OCI-LY3 (cell line): ENCODE measurements around the gene DCAF4.

ENCODE experiments used
- H2AFZ ChIP-seq: fragments of 200-600, 300-600 bp; shearing (Covaris generic); 2 replicates; pipeline ENCODE4 v1.6.0; 2014; ENCODE audit warnings: antibody characterized with exemption, low read depth, low read length
- H3K27ac ChIP-seq: fragments of 200-600, 300-600 bp; sonication (generic); 2 replicates; pipeline ENCODE4 v1.5.1; 2014; ENCODE audit warnings: mild to moderate bottlenecking, low read length, moderate library complexity, mixed read lengths
- H3K27me3 ChIP-seq: fragments of 200-600, 300-600 bp; sonication (generic); 2 replicates; pipeline ENCODE4 v1.6.1; 2014; ENCODE audit warnings: low read depth, low read length, mixed read lengths
- H3K36me3 ChIP-seq: fragments of 200-600, 300-600 bp; sonication (generic); replicated peaks from 2 replicates; pipeline ENCODE3; 2014; ENCODE audit warnings: low read depth, low read length, mixed read lengths
- H3K4me1 ChIP-seq: fragments of 300-600, 200-600 bp; sonication (generic); 2 replicates; pipeline ENCODE4 v1.6.1; 2014; ENCODE audit warnings: low read length, mixed read lengths
- H3K4me2 ChIP-seq: fragments of 200-600, 300-600 bp; sonication (generic); 2 replicates; pipeline ENCODE4 v1.6.1; 2014; ENCODE audit warnings: low read length, mixed read lengths
- H3K4me3 ChIP-seq: fragments of 300-600, 200-600 bp; sonication (generic); 2 replicates; pipeline ENCODE4 v1.5.1; 2014; ENCODE audit warnings: antibody characterized with exemption, mild to moderate bottlenecking, low read length, moderate library complexity
- H3K79me2 ChIP-seq: fragments of 300-600, 200-600 bp; shearing (Covaris generic); 2 replicates; pipeline ENCODE4 v1.6.1; 2014; ENCODE audit warnings: mild to moderate bottlenecking, low read length, mixed read lengths
- H3K9ac ChIP-seq: fragments of 300-600, 200-600 bp; shearing (Covaris generic); 2 replicates; pipeline ENCODE4 v1.6.0; 2014; ENCODE audit warnings: mild to moderate bottlenecking, low read length, moderate library complexity
- H3K9me3 ChIP-seq: fragments of 200-600, 300-600 bp; shearing (Covaris generic); 2 replicates; pipeline ENCODE4 v1.6.1; 2014; ENCODE audit warnings: low read length, mixed read lengths; ENCODE audit not compliant: insufficient read depth
- H4K20me1 ChIP-seq: fragments of 200-600, 300-600 bp; sonication (generic); 2 replicates; pipeline ENCODE4 v1.6.1; 2016; ENCODE audit warnings: low read length, mixed read lengths; ENCODE audit not compliant: insufficient read depth
- CTCF ChIP-seq: fragments of 200-600, 300-600 bp; sonication (generic); IDR thresholded peaks from 2 replicates; pipeline ENCODE4 v1.5.1; 2014; ENCODE audit warnings: antibody characterized with exemption, low read length, low read depth
- EZH2phosphoT487 ChIP-seq: fragments of 200-600 bp; shearing (Covaris generic); IDR thresholded peaks from 2 replicates; pipeline ENCODE4 v1.6.1; 2018; ENCODE audit warnings: antibody characterized with exemption, mixed run types, low read depth

The DCAF4 gene

GRCh38 chr14:72880164-72880563 is 46.1 kb upstream of the DCAF4 start:
- H3K9me3 ChIP-seq, result no peaks in the 10 kb centered on the region
- no peak overlapping the region for H3K9ac ChIP-seq
- peaks cover 11% of the 10 kb centered on the region for H3K36me3 ChIP-seq
- no peaks in the 10 kb centered on the region for H3K27me3 ChIP-seq
- peaks cover 26% of the 10 kb centered on the region for H3K4me1 ChIP-seq
- H4K20me1 ChIP-seq, result peaks cover 4% of the 10 kb centered on the region; the same call in 1 of the 2 replicates
- H2AFZ ChIP-seq, result no peak overlapping the region
- H3K27ac ChIP-seq, result no peak overlapping the region
- TF ChIP-seq CTCF (no peak), EZH2phosphoT487 (no peak)
- H3K79me2 ChIP-seq, result peaks cover 32% of the 10 kb centered on the region
- no peak overlapping the region for H3K4me3 ChIP-seq
- no peak overlapping the region for H3K4me2 ChIP-seq

DNA sequence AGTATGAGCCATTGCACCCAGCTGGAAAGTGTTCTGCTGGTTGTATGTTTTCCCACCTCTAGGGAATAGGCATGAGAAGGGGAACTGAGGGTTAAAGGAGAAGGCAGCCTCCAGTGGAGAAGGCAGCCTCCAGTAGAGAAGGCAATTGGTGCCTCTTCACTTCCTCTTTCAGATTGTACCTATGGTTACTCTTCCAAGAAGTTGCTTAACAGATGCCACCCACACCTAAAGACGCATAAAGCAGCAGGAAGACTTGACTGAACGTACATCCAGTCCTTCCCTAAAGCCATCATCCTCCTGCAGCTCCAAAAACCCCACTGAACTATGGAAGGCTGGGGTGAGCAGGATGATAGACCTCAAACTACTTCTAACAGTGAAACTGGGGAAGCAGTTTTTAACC is 45.4 kb upstream of the DCAF4 start:
- H3K27ac ChIP-seq, result no peak overlapping the region
- H3K4me2 ChIP-seq, result peak overlapping the region; percentile 36
- TF ChIP-seq EZH2phosphoT487 (no peak), CTCF (no peak)
- H3K4me1 ChIP-seq, result peaks cover 20% of the 10 kb centered on the region
- peaks cover 32% of the 10 kb centered on the region for H3K79me2 ChIP-seq
- H3K9me3 ChIP-seq, result no peaks in the 10 kb centered on the region
- H3K36me3 ChIP-seq, result peaks cover 6% of the 10 kb centered on the region
- no peak overlapping the region for H2AFZ ChIP-seq
- H3K9ac ChIP-seq, result no peak overlapping the region
- no peaks in the 10 kb centered on the region for H3K27me3 ChIP-seq
- no peak overlapping the region for H3K4me3 ChIP-seq
- H4K20me1 ChIP-seq, result peaks cover 4% of the 10 kb centered on the region; the same call in 1 of the 2 replicates

GRCh38 chr14:72881543-72881942 is 44.7 kb upstream of the DCAF4 start:
- no peak overlapping the region for H3K9ac ChIP-seq
- H3K27me3 ChIP-seq, result no peaks in the 10 kb centered on the region
- no peak overlapping the region for H3K4me3 ChIP-seq
- TF ChIP-seq CTCF (no peak), EZH2phosphoT487 (no peak)
- H3K27ac ChIP-seq, result no peak overlapping the region
- H4K20me1 ChIP-seq, result peaks cover 4% of the 10 kb centered on the region; the same call in 1 of the 2 replicates
- peaks cover 40% of the 10 kb centered on the region for H3K79me2 ChIP-seq
- H3K4me1 ChIP-seq, result peaks cover 20% of the 10 kb centered on the region
- H3K9me3 ChIP-seq, result no peaks in the 10 kb centered on the region
- H3K4me2 ChIP-seq, result no peak overlapping the region
- H3K36me3 ChIP-seq, result peaks cover 6% of the 10 kb centered on the region
- H2AFZ ChIP-seq, result no peak overlapping the region

DNA sequence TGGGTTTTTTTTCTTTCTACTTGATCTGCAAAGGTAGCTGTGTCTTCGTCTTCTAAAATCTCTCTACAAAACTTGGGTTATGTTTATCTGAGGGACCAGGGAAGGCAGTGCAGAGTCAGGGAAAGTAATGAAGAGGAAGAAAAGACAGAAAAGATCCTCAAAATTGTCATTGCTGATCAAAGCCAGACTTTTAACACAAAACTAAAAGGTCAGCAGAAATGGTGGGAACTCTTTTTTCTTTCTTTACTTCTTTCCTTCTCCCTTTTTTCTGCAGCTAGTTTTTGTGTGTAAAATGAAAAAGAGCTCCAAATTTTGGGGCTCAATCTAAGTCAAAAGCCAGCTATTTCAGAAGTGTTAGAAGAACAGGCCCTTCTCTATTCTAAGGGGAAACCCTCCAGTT is 44.2 kb upstream of the DCAF4 start:
- peaks cover 45% of the 10 kb centered on the region for H3K79me2 ChIP-seq
- H3K4me1 ChIP-seq, result peaks cover 20% of the 10 kb centered on the region
- no peak overlapping the region for H3K4me3 ChIP-seq
- no peak for TF ChIP-seq EZH2phosphoT487
- TF ChIP-seq CTCF, result no peak
- H3K4me2 ChIP-seq, result no peak overlapping the region
- no peak overlapping the region for H2AFZ ChIP-seq
- H3K9me3 ChIP-seq, result no peaks in the 10 kb centered on the region
- H3K36me3 ChIP-seq, result peaks cover 6% of the 10 kb centered on the region
- peaks cover 4% of the 10 kb centered on the region; the same call in 1 of the 2 replicates for H4K20me1 ChIP-seq
- no peak overlapping the region for H3K9ac ChIP-seq
- H3K27me3 ChIP-seq, result no peaks in the 10 kb centered on the region
- H3K27ac ChIP-seq, result no peak overlapping the region
